SK-N-SH (cell line): ENCODE data around the gene TMEM176A. TPM values are rescaled to one million over a fixed set of nuclear protein-coding genes. Genes with fewer than 3 reads are reported as not detected.

Experiments
- CTCF ChIA-PET: fragments of 300-600, 350-600 bp; formaldehyde crosslinking; extraction: SDS; loops from one replicate; lab custom pipeline; 2021; lab: Yijun Ruan, JAX
- POLR2A ChIA-PET: fragments of 350-600 bp; sonication (Branson Sonifier 250); formaldehyde crosslinking; extraction: SDS; loops from one replicate; lab custom pipeline; 2020; ENCODE audit warnings: antibody characterized with exemption, inconsistent platforms; lab: Yijun Ruan, JAX
- DNase-seq: peaks from one replicate; pipeline ENCODE4 v3.0.0; 2012
- H2AFZ ChIP-seq: fragments of 200-600 bp; sonication (generic); 2 replicates; pipeline ENCODE4 v1.8.1; 2016; ENCODE audit warnings: antibody characterized with exemption, mild to moderate bottlenecking, low read depth
- H3F3A ChIP-seq: fragments of 200-600 bp; sonication (generic); replicated peaks from 2 replicates; pipeline ENCODE3; 2016; ENCODE audit warnings: antibody characterized with exemption, mild to moderate bottlenecking; ENCODE audit not compliant: insufficient read depth
- H3K27ac ChIP-seq, 2 experiments: fragments of 200-500 bp in 1 of 2; fragments of 200-600 bp in 1 of 2; sonication (Bioruptor generic) in 1 of 2; sonication (generic), shearing (Covaris generic) in 1 of 2; 2 replicates each; pipeline versions ENCODE4 v1.5.1 to v1.6.1; 2014 to 2016; ENCODE audit warnings: low read depth in 2 of 2, inconsistent platforms in 1 of 2, low read length in 1 of 2, mild to moderate bottlenecking in 1 of 2, mixed read lengths in 1 of 2
- H3K27me3 ChIP-seq: fragments of 200-600 bp; sonication (generic), shearing (Covaris generic); 2 replicates; pipeline ENCODE4 v1.6.1; 2016; ENCODE audit warnings: mixed run types; ENCODE audit not compliant: insufficient read depth
- H3K36me3 ChIP-seq, 2 experiments: fragments of 200-500 bp in 1 of 2; fragments of 200-600 bp in 1 of 2; sonication (Bioruptor generic) in 1 of 2; sonication (generic) in 1 of 2; replicated peaks in 1 of 2; 2 replicates each; pipeline versions ENCODE3 to v1.5.1; 2014 to 2016; ENCODE audit warnings: low read length in 1 of 2, mild to moderate bottlenecking in 1 of 2; ENCODE audit not compliant: insufficient read depth in 2 of 2, control insufficient read depth in 1 of 2
- H3K4me1 ChIP-seq, 2 experiments: fragments of 200-500 bp in 1 of 2; fragments of 200-600 bp in 1 of 2; sonication (Bioruptor generic) in 1 of 2; sonication (generic), shearing (Covaris generic) in 1 of 2; 2 replicates each; pipeline versions ENCODE4 v1.5.1 to v1.6.1; 2014 to 2016; ENCODE audit warnings: low read depth in 1 of 2, low read length in 1 of 2, mixed run types in 1 of 2; ENCODE audit not compliant: insufficient read depth in 2 of 2, control insufficient read depth in 1 of 2
- H3K4me2 ChIP-seq: fragments of 200-600 bp; sonication (generic), shearing (Covaris generic); 2 replicates; pipeline ENCODE4 v1.6.1; 2017; ENCODE audit warnings: mixed run types
- H3K4me3 ChIP-seq, 2 experiments: fragments of 200-500 bp in 1 of 2; fragments of 200-600 bp in 1 of 2; sonication (Bioruptor generic) in 1 of 2; sonication (generic), shearing (Covaris generic) in 1 of 2; 2 replicates each; pipeline versions ENCODE4 v1.5.1 to v1.8.1; 2014 to 2016; ENCODE audit warnings: low read depth in 2 of 2, inconsistent platforms in 1 of 2, low read length in 1 of 2, mild to moderate bottlenecking in 1 of 2, mixed read lengths in 1 of 2, moderate library complexity in 1 of 2
- H3K79me2 ChIP-seq: fragments of 200-600 bp; sonication (generic); 2 replicates; pipeline ENCODE4 v1.8.1; 2017; ENCODE audit warnings: mild to moderate bottlenecking; ENCODE audit not compliant: insufficient read depth
- H3K9ac ChIP-seq: fragments of 200-600 bp; sonication (generic); 2 replicates; pipeline ENCODE4 v1.6.1; 2017; ENCODE audit warnings: mixed run types
- H3K9me2 ChIP-seq: fragments of 200-600 bp; sonication (generic); 2 replicates; pipeline ENCODE4 v1.6.1; 2017; ENCODE audit warnings: mixed run types
- H3K9me3 ChIP-seq: fragments of 200-600 bp; sonication (generic); 2 replicates; pipeline ENCODE4 v1.6.1; 2017; ENCODE audit warnings: mixed run types, mild to moderate bottlenecking, moderate library complexity
- H4K20me1 ChIP-seq: fragments of 200-600 bp; sonication (generic); 2 replicates; pipeline ENCODE4 v1.6.1; 2017; ENCODE audit warnings: mild to moderate bottlenecking, mixed run types; ENCODE audit not compliant: insufficient read depth
- ELF1 ChIP-seq: IDR thresholded peaks from 2 replicates; pipeline ENCODE4 v1.4.0; 2012
- EP300 ChIP-seq, 2 experiments: IDR thresholded peaks; 2 replicates each; pipeline versions ENCODE4 v1.4.0 to v1.6.1; 2012; ENCODE audit warnings: borderline replicate concordance in 1 of 2, low read depth in 1 of 2, low read length in 1 of 2
- FOXM1 ChIP-seq: IDR thresholded peaks from 2 replicates; pipeline ENCODE4 v1.4.0; 2012; ENCODE audit warnings: low read depth, mild to moderate bottlenecking
- GABPA ChIP-seq: IDR thresholded peaks from 2 replicates; pipeline ENCODE4 v1.4.0; 2012; ENCODE audit warnings: low read depth, mild to moderate bottlenecking
- RCOR1 ChIP-seq: fragments of 150-350 bp; IDR thresholded peaks from 2 replicates; pipeline ENCODE4 v1.6.1; 2017; ENCODE audit warnings: antibody characterized with exemption, low read length
- TCF12 ChIP-seq: IDR thresholded peaks from 2 replicates; pipeline ENCODE4 v1.4.0; 2012
- TEAD4 ChIP-seq: IDR thresholded peaks from 2 replicates; pipeline ENCODE4 v1.4.0; 2012; ENCODE audit warnings: mild to moderate bottlenecking, borderline replicate concordance; ENCODE audit not compliant: insufficient read depth
- YY1 ChIP-seq: IDR thresholded peaks from 2 replicates; pipeline ENCODE4 v1.4.0; 2012; ENCODE audit warnings: low read depth, mild to moderate bottlenecking
- WGBS: methylation state at CpG from one replicate; pipeline ENCODE4 v1.1.6; 2017; ENCODE audit warnings: low lambda C conversion rate; 5-methylcytosine and 5-hydroxymethylcytosine counted together
- polyA plus RNA-seq, 3 experiments: library from polyadenylated mRNA; depleted of rRNA; stranded (reverse); fragments of >200 nt; gene quantifications; 2 replicates each; pipeline ENCODE4 v1.2.3, GENCODE V29; 2012
- TF ChIP-seq, protein P1 (sequence below): IDR thresholded peaks from 2 replicates; pipeline ENCODE4 v1.6.1; 2012; ENCODE audit warnings: mild to moderate bottlenecking, low read depth, low read length, moderate library complexity
- TF ChIP-seq, protein P2 (sequence below): IDR thresholded peaks from 2 replicates; pipeline ENCODE4; 2012
- TF ChIP-seq, protein P3 (sequence below): IDR thresholded peaks from 2 replicates; pipeline ENCODE4 v1.4.0; 2012; ENCODE audit warnings: low read depth, borderline replicate concordance
- TF ChIP-seq, protein P4 (sequence below): fragments of 200-600 bp; sonication (generic); IDR thresholded peaks from 2 replicates; pipeline ENCODE4 v1.6.1; 2017; ENCODE audit warnings: antibody characterized with exemption, mild to moderate bottlenecking, moderate library complexity
- TF ChIP-seq, protein P5 (sequence below): fragments of 150-350 bp; IDR thresholded peaks from 2 replicates; pipeline ENCODE4 v1.6.1; 2016; ENCODE audit warnings: mild to moderate bottlenecking, low read depth, low read length

Gene TMEM176A
- polyA plus RNA-seq, 1 of the 3 experiments (the other 2 are of a cell fraction): not detected

DNA sequence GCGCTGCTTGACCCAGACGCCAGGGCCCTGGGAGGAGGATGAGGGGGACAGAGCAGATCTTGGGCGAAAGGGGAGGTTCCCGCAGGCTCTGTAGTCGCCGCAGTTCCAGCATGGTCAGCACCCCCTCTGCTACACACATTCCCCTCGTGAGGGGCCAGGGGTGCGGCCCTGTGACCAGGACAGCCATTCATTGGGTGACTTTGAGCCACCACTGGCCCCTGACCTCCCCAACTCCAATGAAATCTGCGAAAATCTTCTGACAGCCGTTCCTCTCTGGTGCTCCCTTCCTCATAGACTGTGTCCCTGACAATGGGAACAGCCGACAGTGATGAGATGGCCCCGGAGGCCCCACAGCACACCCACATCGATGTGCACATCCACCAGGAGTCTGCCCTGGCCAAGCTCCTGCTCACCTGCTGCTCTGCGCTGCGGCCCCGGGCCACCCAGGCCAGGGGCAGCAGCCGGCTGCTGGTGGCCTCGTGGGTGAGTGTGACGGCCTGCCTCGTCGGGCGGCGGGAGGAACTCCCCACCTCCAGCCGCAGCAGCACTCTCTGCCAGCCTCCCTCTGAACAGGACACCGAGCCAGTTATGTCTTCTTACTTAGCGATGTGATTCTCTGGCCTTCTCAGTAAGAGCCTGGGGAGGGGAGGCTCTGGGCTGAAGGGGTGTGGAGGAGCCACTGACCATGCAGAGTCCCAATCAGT is 825 bp downstream of the TMEM176A start:
- no peaks in the 10 kb centered on the region for H3F3A ChIP-seq

DNA sequence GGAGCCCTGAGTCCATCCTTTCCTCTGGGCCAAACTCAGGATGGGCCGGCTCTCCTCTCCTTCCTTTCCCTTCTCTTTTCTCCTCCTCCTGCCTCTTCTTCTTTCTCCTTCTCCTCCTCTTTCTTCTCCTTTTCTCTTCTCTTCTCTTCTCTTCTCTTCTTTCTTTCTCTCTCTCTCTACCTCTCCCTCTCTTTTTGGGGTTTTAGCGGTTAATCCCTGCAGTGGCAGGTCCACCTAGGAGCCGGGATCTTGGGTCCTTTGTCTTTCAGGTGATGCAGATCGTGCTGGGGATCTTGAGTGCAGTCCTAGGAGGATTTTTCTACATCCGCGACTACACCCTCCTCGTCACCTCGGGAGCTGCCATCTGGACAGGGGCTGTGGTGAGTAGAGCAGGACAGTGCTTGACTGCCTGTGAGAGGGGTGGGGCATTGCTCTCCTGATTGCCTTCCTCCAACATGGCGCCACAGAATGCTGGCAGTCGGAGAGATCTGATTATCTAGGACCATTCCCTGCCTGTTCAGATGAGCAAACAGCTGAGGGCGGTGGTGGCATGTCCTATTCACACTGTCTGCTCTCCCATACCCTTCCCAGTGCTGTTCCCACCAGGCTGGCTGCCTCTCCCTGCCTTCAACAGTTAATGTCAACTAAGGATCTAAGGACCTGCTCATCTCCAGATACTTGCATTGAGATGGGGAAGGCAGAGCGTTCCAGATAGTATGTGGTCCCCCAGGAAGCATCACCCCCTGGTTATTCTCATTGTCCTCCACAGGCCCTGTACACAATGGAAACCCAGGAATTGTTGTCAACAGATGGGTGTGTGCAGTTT is 1.6 kb downstream of the TMEM176A start:
- Histone ChIP-seq H3K27me3 (no peaks in the 10 kb centered on the region), H3K4me2 (no peak overlapping the region), H3K9me2 (no peaks in the 10 kb centered on the region), H3K4me3 (no peak overlapping the region), H4K20me1 (no peaks in the 10 kb centered on the region), H3K4me1 (peaks cover 0 to 7% of the 10 kb centered on the region in 2 experiments; a peak in 2 of 4 replicates), H3K9me3 (0 out of 2 replicates have a peak, but pooled peaks cover 7% of the 10 kb centered on the region), H3K79me2 (no peaks in the 10 kb centered on the region), H3K36me3 (no peaks in the 10 kb centered on the region), H3K27ac (no peak overlapping the region), H3K9ac (no peak overlapping the region), H2AFZ (no peak overlapping the region), H3F3A (no peaks in the 10 kb centered on the region)
- POLR2A ChIA-PET: interaction anchor here (1.7 kb wide), 1 partner anchor 14 kb away, joined by 5 read pairs; no protein-coding TSS in a partner anchor
- DNase-seq: no peak
- 47% methylated on average over 12 of the region's 12 CpGs for WGBS
- CTCF ChIA-PET: interaction anchor here (1.1 to 2.0 kb wide), 5 partner anchors 13 to 160 kb away, joined by 3 to 7 read pairs (median 4); no protein-coding TSS in a partner anchor
- TF ChIP-seq, protein P1, sequence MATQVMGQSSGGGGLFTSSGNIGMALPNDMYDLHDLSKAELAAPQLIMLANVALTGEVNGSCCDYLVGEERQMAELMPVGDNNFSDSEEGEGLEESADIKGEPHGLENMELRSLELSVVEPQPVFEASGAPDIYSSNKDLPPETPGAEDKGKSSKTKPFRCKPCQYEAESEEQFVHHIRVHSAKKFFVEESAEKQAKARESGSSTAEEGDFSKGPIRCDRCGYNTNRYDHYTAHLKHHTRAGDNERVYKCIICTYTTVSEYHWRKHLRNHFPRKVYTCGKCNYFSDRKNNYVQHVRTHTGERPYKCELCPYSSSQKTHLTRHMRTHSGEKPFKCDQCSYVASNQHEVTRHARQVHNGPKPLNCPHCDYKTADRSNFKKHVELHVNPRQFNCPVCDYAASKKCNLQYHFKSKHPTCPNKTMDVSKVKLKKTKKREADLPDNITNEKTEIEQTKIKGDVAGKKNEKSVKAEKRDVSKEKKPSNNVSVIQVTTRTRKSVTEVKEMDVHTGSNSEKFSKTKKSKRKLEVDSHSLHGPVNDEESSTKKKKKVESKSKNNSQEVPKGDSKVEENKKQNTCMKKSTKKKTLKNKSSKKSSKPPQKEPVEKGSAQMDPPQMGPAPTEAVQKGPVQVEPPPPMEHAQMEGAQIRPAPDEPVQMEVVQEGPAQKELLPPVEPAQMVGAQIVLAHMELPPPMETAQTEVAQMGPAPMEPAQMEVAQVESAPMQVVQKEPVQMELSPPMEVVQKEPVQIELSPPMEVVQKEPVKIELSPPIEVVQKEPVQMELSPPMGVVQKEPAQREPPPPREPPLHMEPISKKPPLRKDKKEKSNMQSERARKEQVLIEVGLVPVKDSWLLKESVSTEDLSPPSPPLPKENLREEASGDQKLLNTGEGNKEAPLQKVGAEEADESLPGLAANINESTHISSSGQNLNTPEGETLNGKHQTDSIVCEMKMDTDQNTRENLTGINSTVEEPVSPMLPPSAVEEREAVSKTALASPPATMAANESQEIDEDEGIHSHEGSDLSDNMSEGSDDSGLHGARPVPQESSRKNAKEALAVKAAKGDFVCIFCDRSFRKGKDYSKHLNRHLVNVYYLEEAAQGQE: no peak
- TF ChIP-seq TCF12 (no peak), GABPA (no peak), YY1 (no peak), ELF1 (no peak), TEAD4 (no peak)
- TF ChIP-seq, protein P2, sequence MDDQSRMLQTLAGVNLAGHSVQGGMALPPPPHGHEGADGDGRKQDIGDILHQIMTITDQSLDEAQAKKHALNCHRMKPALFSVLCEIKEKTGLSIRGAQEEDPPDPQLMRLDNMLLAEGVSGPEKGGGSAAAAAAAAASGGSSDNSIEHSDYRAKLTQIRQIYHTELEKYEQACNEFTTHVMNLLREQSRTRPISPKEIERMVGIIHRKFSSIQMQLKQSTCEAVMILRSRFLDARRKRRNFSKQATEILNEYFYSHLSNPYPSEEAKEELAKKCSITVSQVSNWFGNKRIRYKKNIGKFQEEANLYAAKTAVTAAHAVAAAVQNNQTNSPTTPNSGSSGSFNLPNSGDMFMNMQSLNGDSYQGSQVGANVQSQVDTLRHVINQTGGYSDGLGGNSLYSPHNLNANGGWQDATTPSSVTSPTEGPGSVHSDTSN: no peak

More for the DNA sequence above, 825 bp downstream of the TMEM176A start:
- H3K4me2 ChIP-seq: no peak overlapping the region
- no peaks in the 10 kb centered on the region for H3K27me3 ChIP-seq
- H3K27ac ChIP-seq: no peak overlapping the region
- H2AFZ ChIP-seq: no peak overlapping the region
- DNase-seq: no peak
- 59% methylated on average over 24 of the region's 26 CpGs for WGBS
- no peaks in the 10 kb centered on the region for H3K36me3 ChIP-seq
- no peaks in the 10 kb centered on the region for H3K79me2 ChIP-seq
- no peaks in the 10 kb centered on the region for H3K9me2 ChIP-seq
- ChIA-PET CTCF (no interaction called here), POLR2A (no interaction called here)
- H3K9ac ChIP-seq: no peak overlapping the region
- no peak overlapping the region for H3K4me3 ChIP-seq
- peaks cover 0 to 7% of the 10 kb centered on the region in 2 experiments; a peak in 2 of 4 replicates for H3K4me1 ChIP-seq
- no peaks in the 10 kb centered on the region for H4K20me1 ChIP-seq
- 0 out of 2 replicates have a peak, but pooled peaks cover under 1% of the 10 kb centered on the region for H3K9me3 ChIP-seq
- TF ChIP-seq, protein P3, sequence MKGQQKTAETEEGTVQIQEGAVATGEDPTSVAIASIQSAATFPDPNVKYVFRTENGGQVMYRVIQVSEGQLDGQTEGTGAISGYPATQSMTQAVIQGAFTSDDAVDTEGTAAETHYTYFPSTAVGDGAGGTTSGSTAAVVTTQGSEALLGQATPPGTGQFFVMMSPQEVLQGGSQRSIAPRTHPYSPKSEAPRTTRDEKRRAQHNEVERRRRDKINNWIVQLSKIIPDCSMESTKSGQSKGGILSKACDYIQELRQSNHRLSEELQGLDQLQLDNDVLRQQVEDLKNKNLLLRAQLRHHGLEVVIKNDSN: no peak
- no peak for TF ChIP-seq RCOR1
- no peak for TF ChIP-seq YY1
- TF ChIP-seq EP300 (IDR thresholded peaks at IDR 0.05; ENCODE audit: borderline replicate concordance in 1 of 2, low read depth in 1 of 2, low read length in 1 of 2): no peak
- TF ChIP-seq, protein P4, sequence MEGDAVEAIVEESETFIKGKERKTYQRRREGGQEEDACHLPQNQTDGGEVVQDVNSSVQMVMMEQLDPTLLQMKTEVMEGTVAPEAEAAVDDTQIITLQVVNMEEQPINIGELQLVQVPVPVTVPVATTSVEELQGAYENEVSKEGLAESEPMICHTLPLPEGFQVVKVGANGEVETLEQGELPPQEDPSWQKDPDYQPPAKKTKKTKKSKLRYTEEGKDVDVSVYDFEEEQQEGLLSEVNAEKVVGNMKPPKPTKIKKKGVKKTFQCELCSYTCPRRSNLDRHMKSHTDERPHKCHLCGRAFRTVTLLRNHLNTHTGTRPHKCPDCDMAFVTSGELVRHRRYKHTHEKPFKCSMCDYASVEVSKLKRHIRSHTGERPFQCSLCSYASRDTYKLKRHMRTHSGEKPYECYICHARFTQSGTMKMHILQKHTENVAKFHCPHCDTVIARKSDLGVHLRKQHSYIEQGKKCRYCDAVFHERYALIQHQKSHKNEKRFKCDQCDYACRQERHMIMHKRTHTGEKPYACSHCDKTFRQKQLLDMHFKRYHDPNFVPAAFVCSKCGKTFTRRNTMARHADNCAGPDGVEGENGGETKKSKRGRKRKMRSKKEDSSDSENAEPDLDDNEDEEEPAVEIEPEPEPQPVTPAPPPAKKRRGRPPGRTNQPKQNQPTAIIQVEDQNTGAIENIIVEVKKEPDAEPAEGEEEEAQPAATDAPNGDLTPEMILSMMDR: no peak
- TF ChIP-seq TCF12: no peak
- TF ChIP-seq FOXM1: no peak
- TF ChIP-seq, protein P5, sequence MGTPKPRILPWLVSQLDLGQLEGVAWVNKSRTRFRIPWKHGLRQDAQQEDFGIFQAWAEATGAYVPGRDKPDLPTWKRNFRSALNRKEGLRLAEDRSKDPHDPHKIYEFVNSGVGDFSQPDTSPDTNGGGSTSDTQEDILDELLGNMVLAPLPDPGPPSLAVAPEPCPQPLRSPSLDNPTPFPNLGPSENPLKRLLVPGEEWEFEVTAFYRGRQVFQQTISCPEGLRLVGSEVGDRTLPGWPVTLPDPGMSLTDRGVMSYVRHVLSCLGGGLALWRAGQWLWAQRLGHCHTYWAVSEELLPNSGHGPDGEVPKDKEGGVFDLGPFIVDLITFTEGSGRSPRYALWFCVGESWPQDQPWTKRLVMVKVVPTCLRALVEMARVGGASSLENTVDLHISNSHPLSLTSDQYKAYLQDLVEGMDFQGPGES: no peak
